HT-29 (cell line): ENCODE data around the gene CAPZB. TPM values are rescaled to one million over a fixed set of nuclear protein-coding genes. Genes with fewer than 3 reads are reported as not detected.

Experiments used
- DNase-seq: peaks from one replicate; pipeline ENCODE4 v3.0.0-alpha.2; 2015; ENCODE audit warnings: low spot score
- total RNA-seq: library from RNA; depleted of rRNA; stranded (reverse); fragments of >200 nt; shearing (Covaris generic); gene quantifications from 2 replicates; pipeline ENCODE4 v1.2.3, GENCODE V29; 2014

The CAPZB gene
- total RNA-seq, 1 experiment from 2014 or later: 87.3 TPM

- DNase-seq: peak; percentile 82
Observed at GRCh38 chr1:19468397-19468956, 16.9 kb downstream of the CAPZB start.

- DNase-seq: no peak
Observed at GRCh38 chr1:19467199-19468187, 17.8 kb downstream of the CAPZB start.

- DNase-seq: no peak
Observed at GRCh38 chr1:19466112-19466561, 19.2 kb downstream of the CAPZB start.

GRCh38 chr1:19465650-19466049 is 19.7 kb downstream of the CAPZB start:
- no peak for DNase-seq

- no peak for DNase-seq
Observed at GRCh38 chr1:19465123-19465522, 20.2 kb downstream of the CAPZB start.

GRCh38 chr1:19464696-19465095 is 20.6 kb downstream of the CAPZB start:
- DNase-seq: no peak

- DNase-seq: no peak
Observed at GRCh38 chr1:19463504-19463803, 21.9 kb downstream of the CAPZB start.

- no peak for DNase-seq
Observed at GRCh38 chr1:19462781-19463503, 22.4 kb downstream of the CAPZB start.

GRCh38 chr1:19461220-19461554 is 24.2 kb downstream of the CAPZB start:
- DNase-seq: no peak

GRCh38 chr1:19460535-19461219 is 24.7 kb downstream of the CAPZB start:
- DNase-seq: no peak

- no peak for DNase-seq
Observed at GRCh38 chr1:19458815-19459417, 26.4 kb downstream of the CAPZB start.

GRCh38 chr1:19457607-19458006 is 27.7 kb downstream of the CAPZB start:
- DNase-seq: no peak

GRCh38 chr1:19456968-19457441 is 28.3 kb downstream of the CAPZB start:
- no peak for DNase-seq

GRCh38 chr1:19455353-19455752 is 30.0 kb downstream of the CAPZB start:
- no peak for DNase-seq

GRCh38 chr1:19454265-19455146 is 30.8 kb downstream of the CAPZB start:
- DNase-seq: no peak

- DNase-seq: no peak
Observed at GRCh38 chr1:19453741-19454201, 31.6 kb downstream of the CAPZB start.

GRCh38 chr1:19452221-19452663 is 33.1 kb downstream of the CAPZB start:
- no peak for DNase-seq

- DNase-seq: no peak
Observed at GRCh38 chr1:19450811-19451515, 34.4 kb downstream of the CAPZB start.

GRCh38 chr1:19449454-19450228 is 35.7 kb downstream of the CAPZB start:
- no peak for DNase-seq
